Measurements from ENCODE around the gene CHST15.
"Not testable (repeated sequence)": the region's sequence is repeated elsewhere in the genome, so short reads cannot be mapped to it uniquely, and the experiment has no call there.

GRCh38 chr10:124034576-124035305 lies 58.7 kb downstream of the CHST15 start:
- TF ChIP-seq CTCF, EP300 (IDR thresholded peaks at IDR 0.05): not testable (repeated sequence)
